C4-2B (cell line): Measurements from ENCODE around the gene PAFAH1B2.

ENCODE experiments used
- H3K27ac ChIP-seq: fragments of 450-650 bp; 2 replicates; pipeline ENCODE4 v1.5.1; 2017
- CTCF ChIP-seq: fragments of 450-650 bp; conservative IDR thresholded peaks from 2 replicates; pipeline ENCODE4 v1.5.1; 2017; ENCODE audit warnings: mild to moderate bottlenecking
- ZFX ChIP-seq: fragments of 450-650 bp; IDR thresholded peaks from 2 replicates; pipeline ENCODE4 v1.6.1; 2017

Gene PAFAH1B2

GRCh38 chr11:117187428-117187798, 43.3 kb downstream of the PAFAH1B2 start:
- TF ChIP-seq ZFX, result no peak
- no peak for TF ChIP-seq CTCF
- H3K27ac ChIP-seq, result no peak overlapping the region

GRCh38 chr11:117187799-117188481, 43.9 kb downstream of the PAFAH1B2 start:
- TF ChIP-seq CTCF (no peak), ZFX (no peak)
- no peak overlapping the region for H3K27ac ChIP-seq

- no peak overlapping the region for H3K27ac ChIP-seq
- no peak for TF ChIP-seq ZFX
- TF ChIP-seq CTCF, result no peak
Measured at GRCh38 chr11:117188620-117189081, 44.6 kb downstream of the PAFAH1B2 start.

- H3K27ac ChIP-seq, result no peak overlapping the region
- TF ChIP-seq ZFX (no peak), CTCF (no peak)
Measured at GRCh38 chr11:117189191-117189940, 45.3 kb downstream of the PAFAH1B2 start.

- no peak overlapping the region for H3K27ac ChIP-seq
- TF ChIP-seq CTCF, result no peak
- TF ChIP-seq ZFX, result no peak
Measured at GRCh38 chr11:117189941-117190544, 46.0 kb downstream of the PAFAH1B2 start.

- no peak for TF ChIP-seq CTCF
- no peak for TF ChIP-seq ZFX
- H3K27ac ChIP-seq, result no peak overlapping the region
Measured at GRCh38 chr11:117191680-117192400, 47.8 kb downstream of the PAFAH1B2 start.
